Measurements from ENCODE around the gene ADARB1. TPM values are rescaled to one million over a fixed set of nuclear protein-coding genes. Genes with fewer than 3 reads are reported as not detected.
A peak's percentile ranks its signal among the peaks of the same experiment; 100 is the strongest.

The ADARB1 gene
- total and polyA plus RNA-seq, 4 experiments from 2014 or later, result 4.6 to 50.0 (median 30.9) TPM

GRCh38 chr21:45175326-45176095 is 101.1 kb downstream of the ADARB1 start:
- H3K4me1 Mint-ChIP-seq, result peaks cover 6 to 17% (median 12%) of the 10 kb centered on the region in 4 donors
- no peak for DNase-seq
- Histone ChIP-seq H3K27ac (ENCODE audit: low read depth, low read length) (no peak overlapping the region), H3K9me3 (ENCODE audit: control insufficient read depth in 1 of 2, low read length in 2 of 2) (no peaks in the 10 kb centered on the region), H3K27me3 (ENCODE audit: insufficient read depth, low read length) (no peaks in the 10 kb centered on the region), H3K4me3 (ENCODE audit: low read length in 2 of 2) (no peak overlapping the region), H3K4me1 (ENCODE audit: insufficient read depth, low read length) (peaks cover 9% of the 10 kb centered on the region), H3K36me3 (ENCODE audit: insufficient read depth, low read length) (peaks cover 24% of the 10 kb centered on the region)
- no peak overlapping the region for H3K4me3 Mint-ChIP-seq
- no peaks in the 10 kb centered on the region for H3K9me3 Mint-ChIP-seq
- no peaks in the 10 kb centered on the region for H3K27me3 Mint-ChIP-seq
- intact Hi-C loops (cut with micrococcal nuclease), result no loop called here
- H3K27ac Mint-ChIP-seq, result no peak overlapping the region
- ChIA-PET CTCF (ENCODE audit: partially characterized antibody) (no interaction called here), POLR2A (ENCODE audit: partially characterized antibody) (no interaction called here)
- H3K36me3 Mint-ChIP-seq, result peaks cover 25 to 60% of the 10 kb centered on the region in 2 donors

DNA sequence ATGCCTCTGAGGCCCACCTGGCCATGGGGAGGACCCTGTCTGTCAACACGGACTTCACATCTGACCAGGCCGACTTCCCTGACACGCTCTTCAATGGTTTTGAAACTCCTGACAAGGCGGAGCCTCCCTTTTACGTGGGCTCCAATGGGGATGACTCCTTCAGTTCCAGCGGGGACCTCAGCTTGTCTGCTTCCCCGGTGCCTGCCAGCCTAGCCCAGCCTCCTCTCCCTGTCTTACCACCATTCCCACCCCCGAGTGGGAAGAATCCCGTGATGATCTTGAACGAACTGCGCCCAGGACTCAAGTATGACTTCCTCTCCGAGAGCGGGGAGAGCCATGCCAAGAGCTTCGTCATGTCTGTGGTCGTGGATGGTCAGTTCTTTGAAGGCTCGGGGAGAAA is 101.8 kb downstream of the ADARB1 start:
- peaks cover 2% of the 10 kb centered on the region for H3K4me1 ChIP-seq (ENCODE audit: insufficient read depth, low read length)
- intact Hi-C loops (cut with micrococcal nuclease), result no loop called here
- Mint-ChIP-seq H3K9me3 (no peaks in the 10 kb centered on the region), H3K27me3 (no peaks in the 10 kb centered on the region), H3K36me3 (peaks cover 28 to 61% of the 10 kb centered on the region in 2 donors), H3K27ac (no peak overlapping the region), H3K4me3 (no peak overlapping the region), H3K4me1 (peaks cover 2 to 11% (median 7%) of the 10 kb centered on the region in 4 donors)
- ChIA-PET CTCF (ENCODE audit: partially characterized antibody) (no interaction called here), POLR2A (ENCODE audit: partially characterized antibody) (interaction anchor here (0.6 kb wide), 1 partner anchor 141 kb away, joined by 3 read pairs; no protein-coding TSS in a partner anchor)
- no peaks in the 10 kb centered on the region for H3K9me3 ChIP-seq (ENCODE audit: control insufficient read depth in 1 of 2, low read length in 2 of 2)
- no peak for DNase-seq
- no peaks in the 10 kb centered on the region for H3K27me3 ChIP-seq (ENCODE audit: insufficient read depth, low read length)
- peaks cover 31% of the 10 kb centered on the region for H3K36me3 ChIP-seq (ENCODE audit: insufficient read depth, low read length)
- no peak overlapping the region for H3K4me3 ChIP-seq (ENCODE audit: low read length in 2 of 2)
- no peak overlapping the region for H3K27ac ChIP-seq (ENCODE audit: low read depth, low read length)

GRCh38 chr21:45177039-45177438 is 102.7 kb downstream of the ADARB1 start:
- Histone ChIP-seq H3K27me3 (ENCODE audit: insufficient read depth, low read length) (no peaks in the 10 kb centered on the region), H3K9me3 (ENCODE audit: control insufficient read depth in 1 of 2, low read length in 2 of 2) (no peaks in the 10 kb centered on the region), H3K27ac (ENCODE audit: low read depth, low read length) (no peak overlapping the region), H3K4me1 (ENCODE audit: insufficient read depth, low read length) (no peaks in the 10 kb centered on the region), H3K36me3 (ENCODE audit: insufficient read depth, low read length) (peaks cover 33% of the 10 kb centered on the region), H3K4me3 (ENCODE audit: low read length in 2 of 2) (no peak overlapping the region)
- Mint-ChIP-seq H3K27ac (peak overlapping the region in 1 of 7 donors; percentile 56), H3K27me3 (no peaks in the 10 kb centered on the region), H3K4me1 (peaks cover 1 to 6% (median 2%) of the 10 kb centered on the region in 4 donors), H3K4me3 (no peak overlapping the region), H3K36me3 (peaks cover 33 to 62% of the 10 kb centered on the region in 2 donors), H3K9me3 (no peaks in the 10 kb centered on the region)
- CTCF ChIA-PET (ENCODE audit: partially characterized antibody), result no interaction called here
- intact Hi-C loops (cut with micrococcal nuclease), result no loop called here
- POLR2A ChIA-PET (ENCODE audit: partially characterized antibody), result no interaction called here
- DNase-seq, result no peak

- Histone ChIP-seq H3K27me3 (ENCODE audit: insufficient read depth, low read length) (no peaks in the 10 kb centered on the region), H3K27ac (ENCODE audit: low read depth, low read length) (no peak overlapping the region), H3K4me3 (ENCODE audit: low read length in 2 of 2) (no peak overlapping the region), H3K4me1 (ENCODE audit: insufficient read depth, low read length) (no peaks in the 10 kb centered on the region), H3K9me3 (ENCODE audit: control insufficient read depth in 1 of 2, low read length in 2 of 2) (no peaks in the 10 kb centered on the region), H3K36me3 (ENCODE audit: insufficient read depth, low read length) (peaks cover 24% of the 10 kb centered on the region)
- Mint-ChIP-seq H3K36me3 (peaks cover 39 to 64% of the 10 kb centered on the region in 2 donors), H3K4me1 (peaks cover 0 to 6% (median under 1%) of the 10 kb centered on the region in 4 donors), H3K27me3 (no peaks in the 10 kb centered on the region), H3K27ac (peak overlapping the region in 2 of 7 donors; percentile 25 to 44), H3K4me3 (no peak overlapping the region), H3K9me3 (no peaks in the 10 kb centered on the region)
- no peak for DNase-seq
- CTCF ChIA-PET (ENCODE audit: partially characterized antibody), result no interaction called here
- intact Hi-C loops (cut with micrococcal nuclease), result no loop called here
- POLR2A ChIA-PET (ENCODE audit: partially characterized antibody), result no interaction called here
These were observed 103.8 kb downstream of the ADARB1 start for GRCh38 chr21:45178070-45178608.

DNA sequence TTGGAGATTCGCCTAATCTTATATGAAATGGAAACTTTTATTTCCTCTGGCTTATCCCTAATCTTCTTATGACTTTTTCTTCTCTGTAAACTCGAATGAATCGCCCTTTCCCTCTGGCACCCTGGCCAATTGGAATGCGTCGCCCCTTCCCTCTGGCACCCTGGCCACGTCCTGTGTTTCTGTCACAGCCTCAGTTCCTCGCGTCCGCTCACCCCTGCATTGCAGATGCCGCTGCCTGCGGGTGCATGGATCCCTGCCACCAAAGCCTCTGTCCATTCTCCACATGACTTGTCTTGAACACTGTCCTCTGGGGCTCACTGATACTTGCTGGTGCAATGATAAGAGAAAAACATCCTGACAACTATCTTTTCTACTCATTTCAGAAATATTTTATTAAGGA is 104.6 kb downstream of the ADARB1 start:
- Histone ChIP-seq H3K9me3 (ENCODE audit: control insufficient read depth in 1 of 2, low read length in 2 of 2) (no peaks in the 10 kb centered on the region), H3K27ac (ENCODE audit: low read depth, low read length) (no peak overlapping the region), H3K36me3 (ENCODE audit: insufficient read depth, low read length) (peaks cover 24% of the 10 kb centered on the region), H3K4me1 (ENCODE audit: insufficient read depth, low read length) (no peaks in the 10 kb centered on the region), H3K27me3 (ENCODE audit: insufficient read depth, low read length) (no peaks in the 10 kb centered on the region), H3K4me3 (ENCODE audit: low read length in 2 of 2) (no peak overlapping the region)
- ChIA-PET POLR2A (ENCODE audit: partially characterized antibody) (no interaction called here), CTCF (ENCODE audit: partially characterized antibody) (no interaction called here)
- DNase-seq, result no peak
- Mint-ChIP-seq H3K36me3 (peaks cover 43 to 68% of the 10 kb centered on the region in 2 donors), H3K4me1 (peaks cover 0 to 6% (median under 1%) of the 10 kb centered on the region in 4 donors), H3K27ac (peak overlapping the region in 2 of 7 donors; percentile 8 to 20), H3K27me3 (no peaks in the 10 kb centered on the region), H3K9me3 (no peaks in the 10 kb centered on the region), H3K4me3 (no peak overlapping the region)
- intact Hi-C loops (cut with micrococcal nuclease), result no loop called here

GRCh38 chr21:45179568-45180245 is 105.3 kb downstream of the ADARB1 start:
- intact Hi-C loops (cut with micrococcal nuclease), result no loop called here
- Mint-ChIP-seq H3K27ac (peak overlapping the region in 1 of 7 donors; percentile 73), H3K4me3 (no peak overlapping the region), H3K9me3 (no peaks in the 10 kb centered on the region), H3K27me3 (no peaks in the 10 kb centered on the region), H3K36me3 (peaks cover 44 to 71% of the 10 kb centered on the region in 2 donors), H3K4me1 (peaks cover 0 to 6% (median under 1%) of the 10 kb centered on the region in 4 donors)
- Histone ChIP-seq H3K27ac (ENCODE audit: low read depth, low read length) (no peak overlapping the region), H3K27me3 (ENCODE audit: insufficient read depth, low read length) (no peaks in the 10 kb centered on the region), H3K4me1 (ENCODE audit: insufficient read depth, low read length) (no peaks in the 10 kb centered on the region), H3K9me3 (ENCODE audit: control insufficient read depth in 1 of 2, low read length in 2 of 2) (no peaks in the 10 kb centered on the region), H3K4me3 (ENCODE audit: low read length in 2 of 2) (no peak overlapping the region), H3K36me3 (ENCODE audit: insufficient read depth, low read length) (peaks cover 27% of the 10 kb centered on the region)
- ChIA-PET POLR2A (ENCODE audit: partially characterized antibody) (no interaction called here), CTCF (ENCODE audit: partially characterized antibody) (no interaction called here)
- DNase-seq, result no peak

GRCh38 chr21:45180246-45180599 is 105.8 kb downstream of the ADARB1 start:
- Histone ChIP-seq H3K9me3 (ENCODE audit: control insufficient read depth in 1 of 2, low read length in 2 of 2) (no peaks in the 10 kb centered on the region), H3K4me3 (ENCODE audit: low read length in 2 of 2) (no peak overlapping the region), H3K27ac (ENCODE audit: low read depth, low read length) (no peak overlapping the region), H3K36me3 (ENCODE audit: insufficient read depth, low read length) (peaks cover 32% of the 10 kb centered on the region), H3K27me3 (ENCODE audit: insufficient read depth, low read length) (no peaks in the 10 kb centered on the region), H3K4me1 (ENCODE audit: insufficient read depth, low read length) (no peaks in the 10 kb centered on the region)
- Mint-ChIP-seq H3K4me1 (peaks cover 0 to 6% (median under 1%) of the 10 kb centered on the region in 4 donors), H3K36me3 (peaks cover 50 to 77% of the 10 kb centered on the region in 2 donors), H3K9me3 (no peaks in the 10 kb centered on the region), H3K27ac (peak overlapping the region in 1 of 7 donors; percentile 60), H3K4me3 (no peak overlapping the region), H3K27me3 (no peaks in the 10 kb centered on the region)
- intact Hi-C loops (cut with micrococcal nuclease), result no loop called here
- ChIA-PET CTCF (ENCODE audit: partially characterized antibody) (no interaction called here), POLR2A (ENCODE audit: partially characterized antibody) (no interaction called here)
- no peak for DNase-seq
